Cardiac muscle cell (in vitro differentiated cells and primary cell): ENCODE data around the gene PDE1A. TPM values are rescaled to one million over a fixed set of nuclear protein-coding genes. Genes with fewer than 3 reads are reported as not detected.
A peak's percentile ranks its signal among the peaks of the same experiment; 100 is the strongest.

Experiments used
- DNase-seq, 2 donors: peaks; one replicate each; pipeline versions ENCODE4 v3.0.0 to v3.0.0-alpha.2; 2010 to 2017; ENCODE audit warnings: low read depth in 1 of 2, low spot score in 1 of 2
- H3K27ac ChIP-seq: fragments of 200-600 bp; sonication (generic); 2 replicates; pipeline ENCODE4 v1.5.1; 2016
- H3K27me3 ChIP-seq: fragments of 200-600 bp; sonication (generic); 2 replicates; pipeline ENCODE4 v1.6.0; 2016; ENCODE audit warnings: control low read depth
- H3K36me3 ChIP-seq: fragments of 200-600 bp; sonication (generic); 2 replicates; pipeline ENCODE4 v1.5.1; 2016; ENCODE audit warnings: control low read depth
- H3K4me1 ChIP-seq: fragments of 200-600 bp; sonication (generic); 2 replicates; pipeline ENCODE4 v1.8.1; 2017; ENCODE audit warnings: low read depth, mild to moderate bottlenecking, mixed run types
- H3K4me3 ChIP-seq: fragments of 200-600 bp; sonication (generic); 2 replicates; pipeline ENCODE4 v1.5.1; 2016; ENCODE audit warnings: mild to moderate bottlenecking
- H3K9me3 ChIP-seq: fragments of 200-600 bp; sonication (generic); 2 replicates; pipeline ENCODE4 v1.5.1; 2017; ENCODE audit warnings: low read depth, mild to moderate bottlenecking, control low read depth
- CTCF ChIP-seq: IDR thresholded peaks from 2 replicates; pipeline ENCODE4 v1.5.1; 2012; ENCODE audit warnings: low read depth, mild to moderate bottlenecking, low read length
- polyA plus RNA-seq: library from polyadenylated mRNA; unstranded; fragments of >200 nt; fragmentation: Nextera tagmentation; extraction: Ambion mirVana; gene quantifications from 2 replicates; pipeline ENCODE4 v1.2.1, GENCODE V29; 2016
- total RNA-seq: library from RNA; depleted of rRNA; stranded (reverse); fragments of >200 nt; gene quantifications from 2 replicates; pipeline ENCODE4 v1.2.3, GENCODE V29; 2016

Gene PDE1A
- total and polyA plus RNA-seq, 2 experiments from 2014 or later: 0.06 to 0.60 TPM

GRCh38 chr2:182265718-182266117 lies 161.1 kb downstream of the PDE1A start:
- no peaks in the 10 kb centered on the region for H3K36me3 ChIP-seq

GRCh38 chr2:182261860-182262387 lies 164.9 kb downstream of the PDE1A start:
- H3K9me3 ChIP-seq: no peaks in the 10 kb centered on the region
- no peak overlapping the region for H3K27ac ChIP-seq
- DNase-seq: no peak
- no peak overlapping the region for H3K4me3 ChIP-seq
- no peaks in the 10 kb centered on the region for H3K27me3 ChIP-seq
- H3K36me3 ChIP-seq: no peaks in the 10 kb centered on the region
- no peak for TF ChIP-seq CTCF
- H3K4me1 ChIP-seq: no peaks in the 10 kb centered on the region

More at GRCh38 chr2:182265718-182266117, 161.1 kb downstream of the PDE1A start:
- no peaks in the 10 kb centered on the region for H3K9me3 ChIP-seq
- no peak overlapping the region for H3K4me3 ChIP-seq
- DNase-seq: no peak
- no peak for TF ChIP-seq CTCF
- no peak overlapping the region for H3K27ac ChIP-seq
- H3K4me1 ChIP-seq: no peaks in the 10 kb centered on the region
- no peaks in the 10 kb centered on the region for H3K27me3 ChIP-seq

- peak in 1 of 2 donors; percentile 65 for DNase-seq
- no peak overlapping the region for H3K27ac ChIP-seq
- TF ChIP-seq CTCF: no peak
These were observed 167.1 kb downstream of the PDE1A start for GRCh38 chr2:182259629-182260150.

GRCh38 chr2:182252534-182252933 lies 174.3 kb downstream of the PDE1A start:
- Histone ChIP-seq H3K27me3 (no peaks in the 10 kb centered on the region), H3K27ac (no peak overlapping the region), H3K4me1 (no peaks in the 10 kb centered on the region), H3K36me3 (no peaks in the 10 kb centered on the region), H3K9me3 (no peaks in the 10 kb centered on the region), H3K4me3 (no peak overlapping the region)
- no peak for DNase-seq
- no peak for TF ChIP-seq CTCF

More at GRCh38 chr2:182259629-182260150, 167.1 kb downstream of the PDE1A start:
- Histone ChIP-seq H3K4me1 (no peaks in the 10 kb centered on the region), H3K27me3 (no peaks in the 10 kb centered on the region), H3K9me3 (no peaks in the 10 kb centered on the region), H3K36me3 (no peaks in the 10 kb centered on the region), H3K4me3 (no peak overlapping the region)

GRCh38 chr2:182248898-182249297 lies 177.9 kb downstream of the PDE1A start:
- no peaks in the 10 kb centered on the region for H3K27me3 ChIP-seq
- TF ChIP-seq CTCF: no peak
- no peak for DNase-seq

More at GRCh38 chr2:182248898-182249297, 177.9 kb downstream of the PDE1A start:
- Histone ChIP-seq H3K4me1 (no peaks in the 10 kb centered on the region), H3K9me3 (no peaks in the 10 kb centered on the region), H3K4me3 (no peak overlapping the region), H3K27ac (no peak overlapping the region), H3K36me3 (no peaks in the 10 kb centered on the region)
